Neutrophil (primary cell): ENCODE results near the gene SLC7A10.

ENCODE experiments used
- H3K27ac ChIP-seq: fragments of 200-600 bp; sonication (generic); 2 replicates; pipeline ENCODE4 v1.5.1; 2016; ENCODE audit warnings: mild to moderate bottlenecking, moderate library complexity
- H3K27me3 ChIP-seq: fragments of 200-600 bp; sonication (generic); 2 replicates; pipeline ENCODE4 v1.6.0; 2016; ENCODE audit warnings: mild to moderate bottlenecking
- H3K36me3 ChIP-seq: fragments of 200-600 bp; sonication (generic); 2 replicates; pipeline ENCODE4 v1.5.1; 2017
- H3K4me1 ChIP-seq, 2 experiments: fragments of 200-600 bp in 1 of 2; sonication (generic) in 1 of 2; 1 replicate in 1 of 2; 2 replicates in 1 of 2; pipeline versions ENCODE4 v1.5.1 to v1.6.1; 2013 to 2016; ENCODE audit warnings: low read depth in 1 of 2, low read length in 1 of 2, mild to moderate bottlenecking in 1 of 2, moderate library complexity in 1 of 2; ENCODE audit not compliant: control insufficient read depth in 1 of 2, insufficient read depth in 1 of 2
- H3K4me3 ChIP-seq, 2 experiments: fragments of 200-600 bp in 1 of 2; sonication (generic) in 1 of 2; 1 replicate in 1 of 2; 2 replicates in 1 of 2; pipeline ENCODE4 v1.5.1; 2013 to 2016; ENCODE audit warnings: low read depth in 1 of 2, low read length in 1 of 2, mild to moderate bottlenecking in 1 of 2, moderate library complexity in 1 of 2
- H3K9me3 ChIP-seq: fragments of 200-600 bp; sonication (generic); 2 replicates; pipeline ENCODE4 v1.5.1; 2016
- CTCF ChIP-seq: fragments of 200-600 bp; sonication (generic); IDR thresholded peaks from 2 replicates; pipeline ENCODE4 v1.5.1; 2016; ENCODE audit warnings: antibody characterized with exemption

SLC7A10 gene

GRCh38 chr19:33246709-33247440, 21.2 kb upstream of the SLC7A10 start:
- Histone ChIP-seq H3K4me1 (peaks cover 24 to 40% of the 10 kb centered on the region in 2 experiments), H3K27ac (no peak overlapping the region), H3K36me3 (no peaks in the 10 kb centered on the region), H3K27me3 (no peaks in the 10 kb centered on the region), H3K9me3 (no peaks in the 10 kb centered on the region), H3K4me3 (no peak overlapping the region)
- TF ChIP-seq CTCF, result no peak

GRCh38 chr19:33245948-33246708, 20.5 kb upstream of the SLC7A10 start:
- H3K4me3 ChIP-seq, result no peak overlapping the region
- no peaks in the 10 kb centered on the region for H3K36me3 ChIP-seq
- TF ChIP-seq CTCF, result peak; percentile 90
- H3K27ac ChIP-seq, result no peak overlapping the region
- H3K27me3 ChIP-seq, result no peaks in the 10 kb centered on the region
- H3K4me1 ChIP-seq, result peaks cover 24 to 45% of the 10 kb centered on the region in 2 experiments
- H3K9me3 ChIP-seq, result no peaks in the 10 kb centered on the region

GRCh38 chr19:33242911-33243310, 17.3 kb upstream of the SLC7A10 start:
- no peak for TF ChIP-seq CTCF
- no peak overlapping the region for H3K27ac ChIP-seq
- no peaks in the 10 kb centered on the region for H3K36me3 ChIP-seq
- H3K9me3 ChIP-seq, result no peaks in the 10 kb centered on the region
- no peaks in the 10 kb centered on the region for H3K27me3 ChIP-seq
- peaks cover 0 to 20% of the 10 kb centered on the region in 2 experiments for H3K4me1 ChIP-seq
- H3K4me3 ChIP-seq, result no peak overlapping the region

GRCh38 chr19:33242131-33242530, 16.5 kb upstream of the SLC7A10 start:
- no peak for TF ChIP-seq CTCF
- H3K4me1 ChIP-seq, result peaks cover 0 to 15% of the 10 kb centered on the region in 2 experiments
- H3K36me3 ChIP-seq, result no peaks in the 10 kb centered on the region
- H3K27ac ChIP-seq, result no peak overlapping the region
- no peaks in the 10 kb centered on the region for H3K9me3 ChIP-seq
- no peaks in the 10 kb centered on the region for H3K27me3 ChIP-seq
- H3K4me3 ChIP-seq, result no peak overlapping the region

DNA sequence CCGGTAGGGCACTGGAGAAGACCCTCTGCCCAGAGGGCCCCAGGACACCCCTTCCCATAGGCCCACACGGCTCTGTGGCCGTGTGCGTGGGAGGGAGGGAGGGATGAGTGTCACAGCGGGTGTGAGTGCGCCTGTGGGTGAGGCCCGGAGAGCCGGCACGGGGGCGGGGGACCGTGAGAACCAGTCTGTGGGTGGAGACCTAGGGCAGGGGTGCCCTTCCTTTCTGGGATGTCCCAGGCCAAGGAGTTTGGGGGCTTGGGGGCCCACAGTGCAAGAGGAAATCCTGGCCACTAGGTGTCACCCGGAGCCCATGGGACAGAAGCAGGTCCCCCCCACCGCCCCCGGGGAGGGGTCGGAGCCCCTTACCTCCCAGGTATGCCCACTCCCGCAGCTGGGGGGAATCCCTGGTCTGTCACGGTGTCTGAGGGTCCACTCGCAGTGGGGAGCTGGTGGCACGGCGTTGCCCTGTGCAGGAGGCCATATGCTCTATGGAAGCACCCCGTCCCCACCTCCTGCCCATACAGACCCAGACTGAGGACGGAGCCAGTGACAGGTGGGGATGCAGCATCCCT, 16.0 kb upstream of the SLC7A10 start:
- no peak overlapping the region for H3K27ac ChIP-seq
- H3K4me3 ChIP-seq, result no peak overlapping the region
- H3K27me3 ChIP-seq, result no peaks in the 10 kb centered on the region
- no peaks in the 10 kb centered on the region for H3K36me3 ChIP-seq
- no peaks in the 10 kb centered on the region for H3K9me3 ChIP-seq
- peaks cover 0 to 13% of the 10 kb centered on the region in 2 experiments for H3K4me1 ChIP-seq
- TF ChIP-seq CTCF, result peak; percentile 68
